Neural cell (in vitro differentiated cells): ENCODE data around the gene MDFIC2. TPM values are rescaled to one million over a fixed set of nuclear protein-coding genes. Genes with fewer than 3 reads are reported as not detected.

Source experiments
- H2AFZ ChIP-seq: fragments of 200-600, 300-800 bp; sonication (generic), shearing (Covaris generic); 2 replicates; pipeline ENCODE4 v1.6.0; 2014; ENCODE audit warnings: low read depth, mild to moderate bottlenecking, antibody characterized with exemption, low read length, moderate library complexity
- H3F3A ChIP-seq: fragments of 200-600 bp; shearing (Covaris generic); 2 replicates; pipeline ENCODE4 v1.6.1; 2016; ENCODE audit warnings: mild to moderate bottlenecking, moderate library complexity, mixed read lengths, antibody characterized with exemption, low read length; ENCODE audit not compliant: insufficient read depth, poor library complexity, severe bottlenecking
- H3K27ac ChIP-seq: fragments of 200-600, 300-800 bp; sonication (generic), shearing (Covaris generic); 2 replicates; pipeline ENCODE4 v1.5.1; 2014; ENCODE audit warnings: mild to moderate bottlenecking, low read length, moderate library complexity
- H3K27me3 ChIP-seq: fragments of 300-800, 200-600 bp; sonication (generic), shearing (Covaris generic); 2 replicates; pipeline ENCODE4 v1.6.0; 2014; ENCODE audit warnings: mild to moderate bottlenecking, low read depth, low read length, moderate library complexity; ENCODE audit not compliant: insufficient read depth
- H3K36me3 ChIP-seq: fragments of 300-800, 200-600 bp; sonication (generic), shearing (Covaris generic); 2 replicates; pipeline ENCODE4 v1.5.1; 2014; ENCODE audit warnings: mild to moderate bottlenecking, antibody characterized with exemption, low read length, moderate library complexity; ENCODE audit not compliant: insufficient read depth
- H3K4me2 ChIP-seq: fragments of 300-800, 200-600 bp; sonication (generic), shearing (Covaris generic); 2 replicates; pipeline ENCODE4 v1.6.0; 2014; ENCODE audit warnings: mild to moderate bottlenecking, low read length
- H3K4me3 ChIP-seq: fragments of 300-800, 200-600 bp; sonication (generic), shearing (Covaris generic); 2 replicates; pipeline ENCODE4 v1.5.1; 2014; ENCODE audit warnings: mild to moderate bottlenecking, low read length, moderate library complexity
- H3K79me2 ChIP-seq: fragments of 200-600 bp; shearing (Covaris generic); replicated peaks from 2 replicates; pipeline ENCODE4 v1.6.0; 2014; ENCODE audit warnings: mild to moderate bottlenecking, low read length, moderate library complexity; ENCODE audit not compliant: insufficient read depth
- H3K9ac ChIP-seq: fragments of 300-800, 200-600 bp; sonication (generic), shearing (Covaris generic); 2 replicates; pipeline ENCODE4 v1.6.1; 2016; ENCODE audit warnings: mild to moderate bottlenecking, low read length, mixed read lengths
- H3K9me2 ChIP-seq: fragments of 200-600 bp; shearing (Covaris generic); 2 replicates; pipeline ENCODE4 v1.6.1; 2016; ENCODE audit warnings: mild to moderate bottlenecking, low read length, mixed read lengths; ENCODE audit not compliant: insufficient read depth
- H3K9me3 ChIP-seq: fragments of 200-600, 300-800 bp; sonication (generic), shearing (Covaris generic); 2 replicates; pipeline ENCODE4 v1.6.1; 2016; ENCODE audit warnings: mild to moderate bottlenecking, mixed run types, low read length, moderate library complexity, mixed read lengths
- H4K20me1 ChIP-seq: fragments of 200-600 bp; shearing (Covaris generic); 2 replicates; pipeline ENCODE4 v1.6.1; 2016; ENCODE audit warnings: mild to moderate bottlenecking, mixed run types; ENCODE audit not compliant: insufficient read depth
- EP300 ChIP-seq: fragments of 450-650 bp; conservative IDR thresholded peaks from 2 replicates; pipeline ENCODE4 v1.6.1; 2014; ENCODE audit warnings: antibody characterized with exemption, mild to moderate bottlenecking, moderate library complexity; ENCODE audit not compliant: poor library complexity, severe bottlenecking
- EZH2 ChIP-seq: fragments of 200-600, 300-800 bp; shearing (Covaris generic), sonication (generic); IDR thresholded peaks from 2 replicates; pipeline ENCODE4 v1.6.1; 2014; ENCODE audit warnings: antibody characterized with exemption, low read length, borderline replicate concordance, mild to moderate bottlenecking; ENCODE audit not compliant: insufficient read depth, poor library complexity, severe bottlenecking
- MXI1 ChIP-seq: fragments of 450-650 bp; conservative IDR thresholded peaks from 2 replicates; pipeline ENCODE4 v1.6.1; 2014; ENCODE audit warnings: antibody characterized with exemption, mild to moderate bottlenecking; ENCODE audit not compliant: poor library complexity, severe bottlenecking
- POLR2AphosphoS5 ChIP-seq: IDR thresholded peaks from 2 replicates; pipeline ENCODE4 v1.6.1; 2012
- RAD21 ChIP-seq: fragments of 450-650 bp; conservative IDR thresholded peaks from 2 replicates; pipeline ENCODE4 v1.6.1; 2014; ENCODE audit warnings: antibody characterized with exemption, mild to moderate bottlenecking, moderate library complexity
- SMC3 ChIP-seq: fragments of 450-650 bp; conservative IDR thresholded peaks from 2 replicates; pipeline ENCODE4 v1.6.1; 2014; ENCODE audit warnings: antibody characterized with exemption, mild to moderate bottlenecking, moderate library complexity; ENCODE audit not compliant: poor library complexity
- TAF1 ChIP-seq: IDR thresholded peaks from 2 replicates; pipeline ENCODE4 v1.6.1; 2012; ENCODE audit warnings: low read depth
- polyA plus RNA-seq: library from polyadenylated mRNA; depleted of rRNA; stranded (reverse); fragments of >200 nt; gene quantifications from 2 replicates; pipeline ENCODE4 v1.2.3, GENCODE V29; 2014
- TF ChIP-seq, protein P1 (sequence below): fragments of 450-650 bp; IDR thresholded peaks from 2 replicates; pipeline ENCODE4 v1.5.1; 2014; ENCODE audit warnings: antibody characterized with exemption, mild to moderate bottlenecking, moderate library complexity; ENCODE audit not compliant: poor library complexity, severe bottlenecking
- TF ChIP-seq, protein P2 (sequence below): IDR thresholded peaks from 2 replicates; pipeline ENCODE4 v1.6.1; 2012; ENCODE audit warnings: borderline replicate concordance

MDFIC2 gene
- polyA plus RNA-seq, 1 donor from 2014 or later = not detected

DNA sequence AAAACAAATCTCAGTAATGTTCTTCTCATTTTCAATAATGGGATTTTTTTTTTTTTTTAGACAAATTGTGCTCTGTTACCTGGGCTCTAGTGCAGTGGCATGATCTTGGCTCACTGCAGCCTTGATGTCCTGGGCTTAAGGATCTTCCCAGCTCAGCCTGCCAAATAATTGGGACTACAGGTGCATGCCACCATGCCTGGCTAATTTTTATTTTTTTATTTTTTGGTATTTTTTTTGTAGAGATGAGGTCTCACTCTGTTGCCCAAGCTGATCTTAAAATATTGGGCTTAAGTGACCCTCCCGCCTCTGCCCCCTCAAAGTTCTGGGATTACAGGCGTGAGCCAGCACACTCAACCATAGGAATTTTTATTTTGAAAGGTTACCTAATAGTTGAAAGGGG, 126.2 kb downstream of the MDFIC2 start:
- no peak overlapping the region for H3K9ac ChIP-seq
- TF ChIP-seq, protein P1, sequence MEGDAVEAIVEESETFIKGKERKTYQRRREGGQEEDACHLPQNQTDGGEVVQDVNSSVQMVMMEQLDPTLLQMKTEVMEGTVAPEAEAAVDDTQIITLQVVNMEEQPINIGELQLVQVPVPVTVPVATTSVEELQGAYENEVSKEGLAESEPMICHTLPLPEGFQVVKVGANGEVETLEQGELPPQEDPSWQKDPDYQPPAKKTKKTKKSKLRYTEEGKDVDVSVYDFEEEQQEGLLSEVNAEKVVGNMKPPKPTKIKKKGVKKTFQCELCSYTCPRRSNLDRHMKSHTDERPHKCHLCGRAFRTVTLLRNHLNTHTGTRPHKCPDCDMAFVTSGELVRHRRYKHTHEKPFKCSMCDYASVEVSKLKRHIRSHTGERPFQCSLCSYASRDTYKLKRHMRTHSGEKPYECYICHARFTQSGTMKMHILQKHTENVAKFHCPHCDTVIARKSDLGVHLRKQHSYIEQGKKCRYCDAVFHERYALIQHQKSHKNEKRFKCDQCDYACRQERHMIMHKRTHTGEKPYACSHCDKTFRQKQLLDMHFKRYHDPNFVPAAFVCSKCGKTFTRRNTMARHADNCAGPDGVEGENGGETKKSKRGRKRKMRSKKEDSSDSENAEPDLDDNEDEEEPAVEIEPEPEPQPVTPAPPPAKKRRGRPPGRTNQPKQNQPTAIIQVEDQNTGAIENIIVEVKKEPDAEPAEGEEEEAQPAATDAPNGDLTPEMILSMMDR = no peak
- TF ChIP-seq RAD21 = no peak
- no peak for TF ChIP-seq SMC3
- TF ChIP-seq MXI1 = no peak
- TF ChIP-seq POLR2AphosphoS5 = no peak
- TF ChIP-seq, protein P2, sequence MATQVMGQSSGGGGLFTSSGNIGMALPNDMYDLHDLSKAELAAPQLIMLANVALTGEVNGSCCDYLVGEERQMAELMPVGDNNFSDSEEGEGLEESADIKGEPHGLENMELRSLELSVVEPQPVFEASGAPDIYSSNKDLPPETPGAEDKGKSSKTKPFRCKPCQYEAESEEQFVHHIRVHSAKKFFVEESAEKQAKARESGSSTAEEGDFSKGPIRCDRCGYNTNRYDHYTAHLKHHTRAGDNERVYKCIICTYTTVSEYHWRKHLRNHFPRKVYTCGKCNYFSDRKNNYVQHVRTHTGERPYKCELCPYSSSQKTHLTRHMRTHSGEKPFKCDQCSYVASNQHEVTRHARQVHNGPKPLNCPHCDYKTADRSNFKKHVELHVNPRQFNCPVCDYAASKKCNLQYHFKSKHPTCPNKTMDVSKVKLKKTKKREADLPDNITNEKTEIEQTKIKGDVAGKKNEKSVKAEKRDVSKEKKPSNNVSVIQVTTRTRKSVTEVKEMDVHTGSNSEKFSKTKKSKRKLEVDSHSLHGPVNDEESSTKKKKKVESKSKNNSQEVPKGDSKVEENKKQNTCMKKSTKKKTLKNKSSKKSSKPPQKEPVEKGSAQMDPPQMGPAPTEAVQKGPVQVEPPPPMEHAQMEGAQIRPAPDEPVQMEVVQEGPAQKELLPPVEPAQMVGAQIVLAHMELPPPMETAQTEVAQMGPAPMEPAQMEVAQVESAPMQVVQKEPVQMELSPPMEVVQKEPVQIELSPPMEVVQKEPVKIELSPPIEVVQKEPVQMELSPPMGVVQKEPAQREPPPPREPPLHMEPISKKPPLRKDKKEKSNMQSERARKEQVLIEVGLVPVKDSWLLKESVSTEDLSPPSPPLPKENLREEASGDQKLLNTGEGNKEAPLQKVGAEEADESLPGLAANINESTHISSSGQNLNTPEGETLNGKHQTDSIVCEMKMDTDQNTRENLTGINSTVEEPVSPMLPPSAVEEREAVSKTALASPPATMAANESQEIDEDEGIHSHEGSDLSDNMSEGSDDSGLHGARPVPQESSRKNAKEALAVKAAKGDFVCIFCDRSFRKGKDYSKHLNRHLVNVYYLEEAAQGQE = no peak
- no peak for TF ChIP-seq EZH2
- no peaks in the 10 kb centered on the region for H3K36me3 ChIP-seq
- no peaks in the 10 kb centered on the region for H3K9me3 ChIP-seq
- H3K79me2 ChIP-seq = no peaks in the 10 kb centered on the region
- no peak overlapping the region for H2AFZ ChIP-seq
- H3K4me2 ChIP-seq = no peak overlapping the region
- H3F3A ChIP-seq = no peaks in the 10 kb centered on the region
- no peak overlapping the region for H3K4me3 ChIP-seq
- H3K27ac ChIP-seq = no peak overlapping the region
- no peaks in the 10 kb centered on the region for H4K20me1 ChIP-seq
- no peaks in the 10 kb centered on the region for H3K9me2 ChIP-seq
- no peaks in the 10 kb centered on the region for H3K27me3 ChIP-seq

DNA sequence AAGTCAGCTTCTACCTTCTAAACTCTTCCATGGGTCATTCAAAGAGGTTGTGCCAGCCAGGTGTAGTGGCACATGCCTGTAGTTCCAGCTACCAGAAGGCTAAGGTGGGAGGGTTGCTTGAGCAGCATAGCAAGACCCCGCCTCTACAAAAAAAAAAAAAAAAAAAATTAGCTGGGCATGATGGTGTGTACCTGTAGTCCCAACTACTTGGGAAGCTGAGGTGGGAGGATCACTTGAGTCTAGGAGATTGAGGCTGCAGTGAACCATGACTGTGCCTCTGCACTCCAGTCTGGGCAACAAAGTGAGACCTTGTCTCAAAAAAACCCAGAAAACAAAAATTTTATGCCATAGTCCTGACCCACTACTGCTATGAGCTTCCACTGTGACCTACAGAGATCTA, 126.8 kb downstream of the MDFIC2 start:
- TF ChIP-seq EP300 (no peak), EZH2 (no peak), SMC3 (no peak)
- Histone ChIP-seq H3K4me3 (no peak overlapping the region), H3K4me2 (no peak overlapping the region)

DNA sequence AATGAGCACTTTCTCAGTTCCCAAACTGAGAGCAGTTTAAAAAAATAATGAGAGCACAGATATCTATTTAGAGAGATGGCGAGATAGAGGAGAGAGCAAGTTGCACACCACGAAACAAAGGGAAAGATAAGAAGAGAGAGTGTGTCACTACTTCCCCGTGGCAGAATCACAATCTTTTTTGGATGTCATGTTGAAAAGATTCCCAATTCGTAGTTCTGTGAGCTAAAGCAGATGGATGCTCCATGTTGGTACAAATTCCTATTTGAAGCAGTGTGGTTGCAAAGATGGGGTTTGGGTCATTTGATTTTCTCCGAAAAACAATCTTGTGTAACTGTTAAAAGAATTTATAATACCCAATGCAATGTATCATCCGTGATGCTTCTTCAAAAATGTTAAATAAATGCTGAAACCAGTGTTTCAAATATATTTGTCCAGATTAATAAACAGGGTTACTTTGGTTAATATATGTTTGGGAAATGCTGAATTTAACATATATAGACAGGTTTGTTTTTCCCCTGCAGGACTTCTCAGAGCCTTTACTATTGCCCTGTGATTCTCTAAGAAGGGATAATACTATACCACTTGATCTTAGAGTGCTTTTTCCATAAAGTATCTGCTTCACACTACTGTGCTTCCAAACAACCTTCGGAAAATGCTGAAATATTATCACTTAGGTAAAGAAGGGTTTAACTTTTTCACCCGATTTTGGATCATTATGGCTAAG, 128.5 kb downstream of the MDFIC2 start:
- Histone ChIP-seq H3K9me2 (no peaks in the 10 kb centered on the region), H3K4me3 (no peak overlapping the region), H3F3A (no peaks in the 10 kb centered on the region), H3K4me2 (no peak overlapping the region), H3K9me3 (no peaks in the 10 kb centered on the region), H2AFZ (no peak overlapping the region), H3K79me2 (no peaks in the 10 kb centered on the region), H3K27ac (no peak overlapping the region), H3K27me3 (no peaks in the 10 kb centered on the region), H4K20me1 (no peaks in the 10 kb centered on the region), H3K9ac (no peak overlapping the region), H3K36me3 (no peaks in the 10 kb centered on the region)
- no peak for TF ChIP-seq EP300
- no peak for TF ChIP-seq EZH2
- TF ChIP-seq, protein P1 = no peak
- TF ChIP-seq SMC3 = no peak
- TF ChIP-seq POLR2AphosphoS5 = no peak
- TF ChIP-seq RAD21 = no peak
- TF ChIP-seq MXI1 = no peak
- TF ChIP-seq, protein P2 = no peak
- TF ChIP-seq TAF1 = no peak

More for the DNA sequence above, 126.8 kb downstream of the MDFIC2 start:
- no peak overlapping the region for H3K9ac ChIP-seq
- H3K36me3 ChIP-seq = no peaks in the 10 kb centered on the region
- no peak overlapping the region for H2AFZ ChIP-seq
- H3K79me2 ChIP-seq = no peaks in the 10 kb centered on the region
- no peaks in the 10 kb centered on the region for H3F3A ChIP-seq
- H4K20me1 ChIP-seq = no peaks in the 10 kb centered on the region
- H3K9me3 ChIP-seq = no peaks in the 10 kb centered on the region
- H3K27me3 ChIP-seq = no peaks in the 10 kb centered on the region
- no peaks in the 10 kb centered on the region for H3K9me2 ChIP-seq
- no peak overlapping the region for H3K27ac ChIP-seq
